Tibial nerve (tissue), 3 donors: ENCODE results near the gene SPATA31D4.

Experiments used
- CTCF ChIP-seq, 5 experiments: fragments of 200-600 bp in 3 of 5; fragments of 450-650 bp in 2 of 5; sonication (generic) in 3 of 5; IDR thresholded peaks; one replicate each; pipeline ENCODE4 v1.5.1; 2016 to 2019; ENCODE audit warnings: antibody characterized with exemption in 5 of 5, mild to moderate bottlenecking in 3 of 5, moderate library complexity in 2 of 5
- POLR2A ChIP-seq, 2 donors: fragments of 450-650 bp; IDR thresholded peaks; one replicate each; pipeline ENCODE4 v1.6.1; 2017; ENCODE audit warnings: antibody characterized with exemption in 2 of 2, mild to moderate bottlenecking in 2 of 2, moderate library complexity in 2 of 2

- TF ChIP-seq CTCF (IDR thresholded peaks at IDR 0.05) = no peak
- TF ChIP-seq POLR2A (IDR thresholded peaks at IDR 0.05) = no peak
Observed at GRCh38 chr9:81896070-81896469, 32.2 kb upstream of the SPATA31D4 start.
